RPMI7951 (cell line): ENCODE measurements around the gene S100P. TPM values are rescaled to one million over a fixed set of nuclear protein-coding genes. Genes with fewer than 3 reads are reported as not detected.
"Not testable (repeated sequence)": the region's sequence is repeated elsewhere in the genome, so short reads cannot be mapped to it uniquely, and the experiment has no call there.

Experiments
- DNase-seq: peaks from one replicate; pipeline ENCODE4 v3.0.0-alpha.2; 2012; ENCODE audit warnings: low read depth
- total RNA-seq: library from RNA; depleted of rRNA; stranded (reverse); fragments of >200 nt; shearing (Covaris generic); gene quantifications from 2 replicates; pipeline ENCODE4 v1.2.3, GENCODE V29; 2014; rRNA removed

Gene S100P
- total RNA-seq: not detected in 2 replicates

- no peak for DNase-seq
These were observed at the start of gene S100P for GRCh38 chr4:6693231-6694176. S100P (plus strand) TSS chr4:6693878; CDS start chr4:6693933, 55 bp downstream.

- peak; percentile 17 for DNase-seq
These were observed 48.7 kb upstream of the S100P start for GRCh38 chr4:6644792-6645530.

GRCh38 chr4:6647169-6647568 is 46.5 kb upstream of the S100P start:
- no peak for DNase-seq

- DNase-seq: no peak
These were observed 46.0 kb upstream of the S100P start for GRCh38 chr4:6647582-6648230.

GRCh38 chr4:6649216-6649615 is 44.5 kb upstream of the S100P start:
- DNase-seq: no peak

- not testable (repeated sequence) for DNase-seq
These were observed 39.5 kb upstream of the S100P start for GRCh38 chr4:6654211-6654610.

GRCh38 chr4:6655291-6655690 is 38.4 kb upstream of the S100P start:
- not testable (repeated sequence) for DNase-seq

- DNase-seq: no peak
These were observed 37.8 kb upstream of the S100P start for GRCh38 chr4:6655924-6656323.

GRCh38 chr4:6657242-6658208 is 36.2 kb upstream of the S100P start:
- no peak for DNase-seq

GRCh38 chr4:6658209-6658595 is 35.5 kb upstream of the S100P start:
- DNase-seq: no peak

- DNase-seq: peak; percentile 14
These were observed 35.0 kb upstream of the S100P start for GRCh38 chr4:6658597-6659075.

- DNase-seq: no peak
These were observed 33.8 kb upstream of the S100P start for GRCh38 chr4:6659897-6660296.

GRCh38 chr4:6660430-6660829 is 33.2 kb upstream of the S100P start:
- DNase-seq: no peak

GRCh38 chr4:6662591-6662990 is 31.1 kb upstream of the S100P start:
- DNase-seq: no peak

GRCh38 chr4:6663596-6664393 is 29.9 kb upstream of the S100P start:
- DNase-seq: no peak

GRCh38 chr4:6665320-6665654 is 28.4 kb upstream of the S100P start:
- DNase-seq: no peak

GRCh38 chr4:6668391-6668790 is 25.3 kb upstream of the S100P start:
- peak; percentile 36 for DNase-seq

- DNase-seq: no peak
These were observed 22.0 kb upstream of the S100P start for GRCh38 chr4:6671648-6672047.

- DNase-seq: no peak
These were observed 21.5 kb upstream of the S100P start for GRCh38 chr4:6672131-6672530.

GRCh38 chr4:6672541-6673190 is 21.0 kb upstream of the S100P start:
- not testable (repeated sequence) for DNase-seq
